GM19238 (cell line): ENCODE measurements around the gene OR1C1.
"Not testable (repeated sequence)": the region's sequence is repeated elsewhere in the genome, so short reads cannot be mapped to it uniquely, and the experiment has no call there.

Source experiments
- DNase-seq: peaks from one replicate; pipeline ENCODE4 v3.0.0; 2011; ENCODE audit warnings: low spot score; ENCODE audit not compliant: insufficient read length

OR1C1 gene, protein sequence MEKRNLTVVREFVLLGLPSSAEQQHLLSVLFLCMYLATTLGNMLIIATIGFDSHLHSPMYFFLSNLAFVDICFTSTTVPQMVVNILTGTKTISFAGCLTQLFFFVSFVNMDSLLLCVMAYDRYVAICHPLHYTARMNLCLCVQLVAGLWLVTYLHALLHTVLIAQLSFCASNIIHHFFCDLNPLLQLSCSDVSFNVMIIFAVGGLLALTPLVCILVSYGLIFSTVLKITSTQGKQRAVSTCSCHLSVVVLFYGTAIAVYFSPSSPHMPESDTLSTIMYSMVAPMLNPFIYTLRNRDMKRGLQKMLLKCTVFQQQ

GRCh38 chr1:247760456-247760855 is at the start of gene OR1C1:
OR1C1 (minus strand) TSS chr1:247760556; CDS start chr1:247758406, 2,150 bp downstream.
- no peak for DNase-seq

DNA sequence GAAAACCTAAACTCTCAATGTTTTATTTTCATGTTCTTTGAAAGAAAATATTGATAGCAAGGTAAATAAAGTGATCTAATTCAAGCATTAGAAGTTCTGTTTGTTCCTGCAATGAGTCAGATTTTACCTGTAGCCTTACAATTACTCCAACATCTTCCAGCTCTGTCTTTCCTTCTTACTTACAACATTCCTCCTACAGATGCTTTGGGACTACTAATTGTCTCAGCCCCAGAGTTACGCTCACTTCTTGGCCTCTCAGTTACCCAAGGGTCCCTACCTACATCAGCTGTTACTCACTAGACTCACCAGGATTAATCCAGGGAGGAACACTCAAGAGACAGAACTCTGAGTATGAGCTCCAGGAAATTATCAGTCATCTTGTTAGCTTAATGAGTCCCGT is 37.2 kb upstream of the OR1C1 start:
- no peak for DNase-seq

DNA sequence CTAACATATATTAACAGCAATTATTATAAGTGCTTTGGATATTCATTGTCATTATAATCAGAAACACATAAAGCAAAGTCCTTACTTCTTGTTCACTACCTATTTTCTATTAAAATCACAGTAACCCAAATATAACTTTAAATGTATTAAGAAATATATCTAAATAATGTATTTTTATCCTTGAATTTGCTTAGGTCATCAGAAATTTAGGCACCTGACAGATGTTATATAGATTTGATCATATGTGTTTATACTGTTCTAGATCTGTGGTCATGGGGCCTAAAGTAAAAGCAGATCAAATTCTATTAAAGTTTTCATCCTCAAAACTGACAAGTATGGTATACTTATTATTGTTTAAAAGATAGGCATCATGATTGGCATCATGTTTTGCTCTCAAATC is 9.2 kb upstream of the OR1C1 start:
- no peak for DNase-seq

GRCh38 chr1:247754311-247754710 is 6.0 kb downstream of the OR1C1 start:
- not testable (repeated sequence) for DNase-seq

DNA sequence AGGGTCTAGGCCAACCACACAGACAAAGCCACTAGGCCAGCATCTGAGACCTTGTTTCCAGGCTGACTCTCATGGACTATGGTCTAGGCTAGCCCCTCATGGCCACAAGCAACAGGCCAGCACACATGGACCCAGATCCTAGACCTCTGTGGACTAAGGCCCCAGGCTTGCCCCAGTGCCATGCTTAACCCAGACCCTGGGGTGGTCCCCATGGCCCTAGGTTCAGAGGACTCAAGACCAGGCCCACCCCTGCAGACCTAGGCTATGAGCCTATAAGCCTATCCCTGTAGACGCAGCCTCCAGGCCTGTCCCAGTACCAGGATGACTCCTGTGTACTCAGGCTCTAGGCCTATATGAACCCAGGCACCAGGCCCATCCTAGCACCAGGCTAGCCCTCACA is 10.5 kb downstream of the OR1C1 start:
- DNase-seq, result no peak

DNA sequence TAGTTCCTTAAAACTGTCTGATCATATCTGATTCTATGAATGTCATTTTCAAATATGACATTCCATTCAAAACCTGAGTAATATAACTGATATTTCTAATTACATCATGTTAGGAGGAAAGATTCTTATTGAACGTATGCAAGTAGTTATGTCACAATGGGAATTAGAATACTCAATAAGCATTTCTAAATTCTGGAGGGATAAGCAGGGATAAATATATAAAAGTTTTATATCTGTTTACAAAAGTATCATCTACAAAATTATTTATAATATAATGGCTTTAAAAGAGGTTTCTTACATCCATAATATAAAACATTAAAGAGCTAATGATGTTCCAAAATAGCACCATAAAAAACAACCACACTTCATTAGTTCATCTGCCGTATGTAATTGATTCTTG is 12.3 kb downstream of the OR1C1 start, which contains the start of gene OR14A2:
OR14A2 (minus strand) TSS at position 101 of the 400 bp plus-strand sequence.
- DNase-seq, result no peak

DNA sequence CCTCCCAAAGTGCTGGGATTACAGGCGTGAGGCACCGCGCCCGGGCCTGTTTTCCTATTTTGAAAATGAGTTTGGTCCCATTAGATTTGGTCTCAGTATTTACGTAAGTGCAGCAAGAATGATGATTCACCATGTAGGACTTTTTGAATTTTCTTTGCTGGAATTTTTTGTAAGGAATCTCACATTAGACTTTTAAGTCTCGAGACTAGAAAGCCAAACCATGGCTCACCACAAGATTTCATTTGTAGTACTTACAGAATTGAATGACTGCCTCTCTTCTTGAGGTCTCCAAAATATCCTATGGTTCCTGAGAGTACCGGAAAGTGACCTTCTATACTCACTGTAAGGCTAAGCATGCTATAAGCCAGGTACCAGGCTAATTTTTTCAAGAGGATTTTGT is 12.7 kb downstream of the OR1C1 start:
- DNase-seq, result no peak

DNA sequence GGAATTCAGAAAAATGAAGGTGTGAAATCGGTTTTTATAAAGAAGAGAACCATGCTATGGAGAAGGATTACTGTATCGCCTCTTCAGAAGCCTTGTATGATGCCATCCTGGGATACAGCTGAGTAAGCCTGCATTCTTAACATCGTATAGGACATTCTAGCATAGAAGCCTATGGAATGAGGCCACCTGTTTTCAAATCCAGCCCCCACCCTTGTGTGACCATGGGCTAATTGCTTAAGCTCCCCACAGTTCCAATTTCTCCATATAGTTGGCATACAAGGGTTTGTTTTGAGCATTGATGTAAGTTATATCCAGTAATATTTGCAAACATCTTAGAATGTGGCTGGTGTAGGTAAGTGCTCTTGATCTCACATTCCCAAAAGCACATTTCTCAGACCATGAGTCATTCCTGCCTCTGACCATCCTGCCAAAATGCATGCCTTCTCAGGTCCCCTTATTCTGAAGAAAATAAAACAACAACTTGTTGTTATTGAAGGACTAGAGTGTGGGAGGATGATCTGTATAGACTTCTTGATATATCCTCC is 13.9 kb downstream of the OR1C1 start:
- DNase-seq, result no peak

GRCh38 chr1:247742215-247742760 is 18.1 kb downstream of the OR1C1 start:
- not testable (repeated sequence) for DNase-seq

GRCh38 chr1:247741756-247742155 is 18.6 kb downstream of the OR1C1 start:
- DNase-seq, result no peak

- no peak for DNase-seq
These were observed 19.6 kb downstream of the OR1C1 start for GRCh38 chr1:247740721-247741120.

- DNase-seq, result no peak
These were observed 22.0 kb downstream of the OR1C1 start, which contains the start of gene OR14K1 for GRCh38 chr1:247738315-247738714. OR14K1 (plus strand) TSS chr1:247738615; CDS start chr1:247738615, 0 bp downstream.

GRCh38 chr1:247721222-247721621 is 39.1 kb downstream of the OR1C1 start:
- DNase-seq, result no peak

GRCh38 chr1:247716546-247716945 is 43.8 kb downstream of the OR1C1 start, which contains the start of gene OR6F1:
OR6F1 (minus strand) TSS chr1:247716646; CDS start chr1:247712755, 3,891 bp downstream.
- no peak for DNase-seq

DNA sequence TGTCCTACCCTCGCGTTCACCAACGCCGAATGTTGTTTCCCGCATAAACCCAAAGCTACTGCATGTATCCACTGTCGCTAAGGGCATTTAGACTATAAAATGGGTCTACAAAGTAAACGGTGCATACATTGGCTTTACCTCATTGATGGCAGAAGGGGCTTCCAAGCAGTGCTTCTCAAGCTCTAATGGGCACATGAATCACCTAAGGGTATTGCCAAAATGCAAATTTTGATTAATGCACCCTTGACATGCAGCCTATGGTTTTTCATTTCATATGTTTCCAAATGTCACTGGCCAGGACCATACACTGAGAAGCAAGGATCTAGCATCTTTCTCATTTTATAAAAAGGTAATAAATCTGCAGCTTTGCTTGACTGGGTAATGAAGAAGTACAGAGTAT is 46.6 kb downstream of the OR1C1 start:
- no peak for DNase-seq

- DNase-seq, result not testable (repeated sequence)
These were observed 49.7 kb downstream of the OR1C1 start for GRCh38 chr1:247710681-247711080.
